Naive B cell (primary cell): ENCODE results near the gene KLHDC4. TPM values are rescaled to one million over a fixed set of nuclear protein-coding genes. Genes with fewer than 3 reads are reported as not detected.

Experiments
- ATAC-seq, 2 donors: fragments of 150-1000 bp; cut with Tn5 transposase; 2 replicates each; pipeline ENCODE4 v1.10.0; 2021; ENCODE audit warnings: low read depth in 2 of 2, mild to moderate bottlenecking in 2 of 2, moderate library complexity in 2 of 2
- DNase-seq: peaks from one replicate; pipeline ENCODE4 v3.0.0; 2022
- H3K27ac Mint-ChIP-seq, 6 donors: one replicate each; pipeline ENCODE4 v1.8.0; 2020 to 2022; ENCODE audit warnings: mild to moderate bottlenecking in 6 of 6, mixed read lengths in 6 of 6, moderate library complexity in 5 of 6, inconsistent platforms in 2 of 6
- H3K27me3 Mint-ChIP-seq, 3 donors: one replicate each; pipeline ENCODE4 v1.8.0; 2021 to 2022; ENCODE audit warnings: mixed read lengths in 3 of 3, mild to moderate bottlenecking in 1 of 3
- H3K36me3 Mint-ChIP-seq, 2 donors: one replicate each; pipeline ENCODE4 v1.8.0; 2020 to 2022; ENCODE audit warnings: mixed read lengths in 2 of 2, inconsistent platforms in 1 of 2, mild to moderate bottlenecking in 1 of 2
- H3K4me1 Mint-ChIP-seq, 3 donors: one replicate each; pipeline ENCODE4 v1.8.0; 2020 to 2022; ENCODE audit warnings: mixed read lengths in 3 of 3, inconsistent platforms in 1 of 3, mild to moderate bottlenecking in 1 of 3, moderate library complexity in 1 of 3
- H3K4me3 Mint-ChIP-seq, 8 donors: one replicate each; pipeline ENCODE4 v1.8.0; 2020 to 2022; ENCODE audit warnings: mild to moderate bottlenecking in 8 of 8, mixed read lengths in 8 of 8, moderate library complexity in 8 of 8, inconsistent platforms in 2 of 8
- H3K9me3 Mint-ChIP-seq, 7 donors: one replicate each; pipeline ENCODE4 v1.8.0; 2020 to 2022; ENCODE audit warnings: mixed read lengths in 7 of 7, mild to moderate bottlenecking in 5 of 7, inconsistent platforms in 2 of 7, moderate library complexity in 1 of 7
- polyA plus RNA-seq, 6 donors: library from polyadenylated mRNA; unstranded; fragments of 300-500 nt; fragmentation: Illumina TruSeq; gene quantifications; one replicate each; pipeline ENCODE4 v1.2.3, GENCODE V29; 2021; ENCODE audit warnings: low read depth in 6 of 6

KLHDC4 gene
- polyA plus RNA-seq, 6 donors from 2014 or later = 15.9 to 25.5 (median 20.0) TPM

GRCh38 chr16:87671715-87672270, 94.0 kb downstream of the KLHDC4 start:
- DNase-seq = no peak
- Mint-ChIP-seq H3K27me3 (peaks cover 4 to 31% (median 24%) of the 10 kb centered on the region in 3 donors), H3K9me3 (no peaks in the 10 kb centered on the region), H3K36me3 (no peaks in the 10 kb centered on the region), H3K27ac (peak overlapping the region in 1 of 6 donors; percentile 91), H3K4me3 (peak overlapping the region in 2 of 8 donors; percentile 74 to 85), H3K4me1 (peaks cover 0 to 3% (median 0%) of the 10 kb centered on the region in 3 donors)
- no peak for ATAC-seq

GRCh38 chr16:87671221-87671620, 94.6 kb downstream of the KLHDC4 start:
- DNase-seq (no peak), ATAC-seq (no peak)
- no peaks in the 10 kb centered on the region for H3K36me3 Mint-ChIP-seq
- no peaks in the 10 kb centered on the region for H3K9me3 Mint-ChIP-seq
- H3K4me1 Mint-ChIP-seq = peaks cover 0 to 3% (median 0%) of the 10 kb centered on the region in 3 donors
- H3K27me3 Mint-ChIP-seq = peaks cover 4 to 34% (median 24%) of the 10 kb centered on the region in 3 donors
- peak overlapping the region in 1 of 8 donors; percentile 51 for H3K4me3 Mint-ChIP-seq
- H3K27ac Mint-ChIP-seq = no peak overlapping the region

- Mint-ChIP-seq H3K9me3 (no peaks in the 10 kb centered on the region), H3K4me1 (peaks cover 0 to 3% (median 0%) of the 10 kb centered on the region in 3 donors), H3K36me3 (no peaks in the 10 kb centered on the region), H3K4me3 (peak overlapping the region in 1 of 8 donors; percentile 53), H3K27me3 (peaks cover 4 to 27% (median 24%) of the 10 kb centered on the region in 3 donors), H3K27ac (no peak overlapping the region)
- no peak for DNase-seq
- no peak for ATAC-seq
Observed at GRCh38 chr16:87669672-87670071, 96.1 kb downstream of the KLHDC4 start.

GRCh38 chr16:87667946-87668345, 97.8 kb downstream of the KLHDC4 start:
- no peak for ATAC-seq
- no peak for DNase-seq
- Mint-ChIP-seq H3K4me3 (no peak overlapping the region), H3K36me3 (no peaks in the 10 kb centered on the region), H3K4me1 (no peaks in the 10 kb centered on the region), H3K27ac (no peak overlapping the region), H3K9me3 (no peaks in the 10 kb centered on the region), H3K27me3 (peaks cover 8 to 33% (median 31%) of the 10 kb centered on the region in 3 donors)

GRCh38 chr16:87667443-87667842, 98.3 kb downstream of the KLHDC4 start:
- Mint-ChIP-seq H3K4me3 (no peak overlapping the region), H3K4me1 (no peaks in the 10 kb centered on the region), H3K36me3 (no peaks in the 10 kb centered on the region), H3K9me3 (no peaks in the 10 kb centered on the region), H3K27ac (no peak overlapping the region), H3K27me3 (peaks cover 8 to 36% (median 33%) of the 10 kb centered on the region in 3 donors)
- DNase-seq (no peak), ATAC-seq (no peak)

GRCh38 chr16:87666919-87667318, 98.9 kb downstream of the KLHDC4 start:
- H3K36me3 Mint-ChIP-seq = no peaks in the 10 kb centered on the region
- peaks cover 8 to 37% (median 33%) of the 10 kb centered on the region in 3 donors for H3K27me3 Mint-ChIP-seq
- peaks cover 0 to under 1% (median 0%) of the 10 kb centered on the region in 3 donors for H3K4me1 Mint-ChIP-seq
- H3K4me3 Mint-ChIP-seq = no peak overlapping the region
- H3K9me3 Mint-ChIP-seq = no peaks in the 10 kb centered on the region
- H3K27ac Mint-ChIP-seq = no peak overlapping the region
- ATAC-seq = no peak
- DNase-seq = no peak

GRCh38 chr16:87665193-87665592, 100.6 kb downstream of the KLHDC4 start:
- peaks cover 0 to 5% (median 0%) of the 10 kb centered on the region in 3 donors for H3K4me1 Mint-ChIP-seq

DNA sequence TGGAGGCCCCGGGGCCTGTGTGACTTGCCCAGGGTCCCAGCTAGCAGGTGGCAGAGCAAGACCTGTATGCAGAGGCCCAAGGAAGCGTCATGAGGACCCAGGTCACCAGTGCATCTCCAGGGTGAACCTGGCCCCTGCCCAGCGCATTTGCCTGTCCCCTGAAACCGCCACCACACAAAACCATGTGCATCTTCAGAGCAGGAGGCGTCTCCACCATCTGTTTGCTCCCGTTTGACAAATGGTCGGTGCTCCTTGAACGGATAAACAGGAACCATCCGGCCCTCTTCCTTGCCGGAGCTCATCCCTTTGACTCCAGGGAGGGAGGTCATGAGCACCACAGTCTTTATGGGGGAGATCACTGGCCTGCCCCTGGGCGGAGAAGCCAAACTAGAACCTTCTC, 101.0 kb downstream of the KLHDC4 start:
- peaks cover 11 to 49% (median 46%) of the 10 kb centered on the region in 3 donors for H3K27me3 Mint-ChIP-seq
- H3K36me3 Mint-ChIP-seq = no peaks in the 10 kb centered on the region
- H3K9me3 Mint-ChIP-seq = no peaks in the 10 kb centered on the region
- H3K4me1 Mint-ChIP-seq = peaks cover 0 to 5% (median 0%) of the 10 kb centered on the region in 3 donors
- no peak overlapping the region for H3K4me3 Mint-ChIP-seq
- DNase-seq (no peak), ATAC-seq (no peak)
- H3K27ac Mint-ChIP-seq = no peak overlapping the region

More at GRCh38 chr16:87665193-87665592, 100.6 kb downstream of the KLHDC4 start:
- Mint-ChIP-seq H3K9me3 (no peaks in the 10 kb centered on the region), H3K36me3 (no peaks in the 10 kb centered on the region), H3K27ac (no peak overlapping the region), H3K4me3 (no peak overlapping the region), H3K27me3 (peaks cover 11 to 49% (median 46%) of the 10 kb centered on the region in 3 donors)
- DNase-seq (no peak), ATAC-seq (no peak)

DNA sequence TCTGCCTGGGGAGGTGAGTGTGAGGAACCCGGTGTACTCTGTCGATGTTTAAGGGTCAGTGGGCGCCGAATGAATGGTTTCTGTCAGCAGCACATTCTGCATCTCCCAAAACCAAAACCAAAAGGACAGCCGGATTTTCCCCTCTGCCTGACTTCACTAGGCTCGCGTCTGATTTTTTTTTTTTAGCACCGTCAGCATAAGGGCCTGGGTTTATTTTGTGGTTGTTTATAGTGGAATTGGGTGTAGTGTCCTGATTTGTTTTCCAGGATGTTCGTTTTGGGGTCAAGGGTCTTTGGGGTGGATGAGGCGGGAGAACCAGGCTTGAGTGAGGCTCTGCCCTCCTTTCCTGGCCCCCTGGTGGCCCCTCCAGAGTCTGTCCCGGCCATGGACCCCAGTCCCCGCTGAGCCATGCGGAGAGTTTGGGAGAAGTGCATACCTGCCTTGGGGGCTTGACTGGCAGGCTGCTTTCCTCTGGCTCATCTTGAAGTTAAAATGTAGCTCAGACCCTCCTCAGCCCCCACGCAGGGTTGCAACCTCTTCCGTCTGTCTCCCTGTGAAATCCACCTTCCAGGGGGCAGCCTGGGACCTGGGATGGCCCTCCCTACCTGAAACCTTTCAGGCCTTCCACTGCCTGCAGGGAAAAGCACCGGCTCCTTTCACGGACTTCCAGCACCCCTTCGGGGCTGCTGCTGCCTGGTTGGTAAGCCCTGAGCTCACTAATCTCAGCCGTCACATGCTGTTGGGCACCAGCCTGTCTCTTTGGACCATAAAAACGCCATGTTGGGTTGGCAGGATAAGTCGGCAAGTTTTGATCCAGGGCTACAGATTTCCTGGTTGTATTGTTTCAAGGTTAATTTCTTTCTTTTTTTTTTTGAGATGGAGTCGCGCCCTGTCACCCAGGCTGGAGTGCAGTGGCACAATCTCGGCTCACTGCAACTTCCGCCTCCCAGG, 103.3 kb downstream of the KLHDC4 start:
- Mint-ChIP-seq H3K4me3 (no peak overlapping the region), H3K27me3 (peaks cover 11 to 33% (median 33%) of the 10 kb centered on the region in 3 donors), H3K27ac (no peak overlapping the region), H3K36me3 (no peaks in the 10 kb centered on the region), H3K9me3 (peaks cover 0 to 8% (median 2%) of the 10 kb centered on the region in 7 donors), H3K4me1 (peaks cover 0 to 5% (median 0%) of the 10 kb centered on the region in 3 donors)
- no peak for ATAC-seq
- no peak for DNase-seq

DNA sequence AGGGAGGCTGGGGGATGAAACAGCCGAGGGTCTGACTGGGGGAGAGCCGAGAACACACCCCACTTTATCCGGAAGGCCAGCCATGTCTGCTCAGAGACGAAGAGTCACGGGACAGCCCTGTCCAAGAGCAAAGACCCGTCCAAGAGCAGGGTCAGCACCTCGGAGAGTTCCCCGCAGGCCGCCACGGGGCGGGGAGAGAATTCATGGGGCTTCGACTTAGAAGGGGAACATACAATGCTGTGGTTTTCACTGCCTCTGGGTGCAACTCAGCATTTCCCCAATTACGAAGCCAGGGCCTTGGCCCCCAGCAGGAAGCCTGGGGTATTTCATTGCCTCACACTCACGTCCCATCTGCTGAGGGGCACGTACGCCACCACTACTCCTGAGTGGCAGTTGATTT, 104.2 kb downstream of the KLHDC4 start:
- H3K4me3 Mint-ChIP-seq = no peak overlapping the region
- H3K27ac Mint-ChIP-seq = no peak overlapping the region
- H3K9me3 Mint-ChIP-seq = peaks cover 0 to 16% (median 3%) of the 10 kb centered on the region in 7 donors
- H3K4me1 Mint-ChIP-seq = peaks cover 0 to 5% (median 0%) of the 10 kb centered on the region in 3 donors
- no peaks in the 10 kb centered on the region for H3K36me3 Mint-ChIP-seq
- ATAC-seq (peak; percentile 65 to 86), DNase-seq (peak; percentile 20)
- peaks cover 11 to 33% (median 31%) of the 10 kb centered on the region in 3 donors for H3K27me3 Mint-ChIP-seq

DNA sequence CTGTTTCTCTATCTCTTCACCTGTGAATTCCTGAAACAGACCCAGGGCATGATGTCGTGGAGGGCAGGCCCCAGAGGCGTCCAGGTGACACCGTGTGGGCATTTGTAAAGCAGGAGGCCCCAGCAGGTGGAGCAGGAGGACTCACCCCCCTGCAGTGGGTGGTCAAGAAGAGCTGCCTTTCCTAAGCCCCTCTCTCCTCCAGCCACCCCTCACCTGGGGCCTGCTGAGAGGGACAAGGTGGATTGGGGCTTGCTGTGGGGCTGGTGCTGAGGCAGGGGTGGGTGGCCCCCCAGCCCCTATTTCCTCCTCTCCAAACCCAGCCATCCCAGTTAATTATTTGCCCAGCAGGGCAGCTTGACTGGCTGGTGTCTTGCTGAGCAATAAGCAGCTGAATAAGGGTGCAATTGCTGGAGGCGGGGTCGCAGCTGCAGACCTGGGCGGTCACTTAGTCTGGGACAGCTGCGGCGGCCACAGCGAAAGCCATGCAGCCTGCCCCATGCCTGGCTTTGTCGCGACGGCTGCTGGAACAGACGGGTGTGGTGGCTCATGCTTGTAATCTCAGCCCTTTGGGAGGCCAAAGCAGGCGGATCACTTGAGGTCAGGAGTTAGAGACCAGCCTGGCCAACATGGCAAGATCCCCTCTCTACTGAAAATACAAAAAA, 107.1 kb downstream of the KLHDC4 start:
- peaks cover 0 to 16% (median 3%) of the 10 kb centered on the region in 7 donors for H3K9me3 Mint-ChIP-seq

More for the DNA sequence above, 107.1 kb downstream of the KLHDC4 start:
- Mint-ChIP-seq H3K36me3 (no peaks in the 10 kb centered on the region), H3K27me3 (peaks cover 9 to 41% (median 28%) of the 10 kb centered on the region in 3 donors), H3K4me3 (no peak overlapping the region), H3K27ac (no peak overlapping the region), H3K4me1 (peaks cover 0 to 5% (median 0%) of the 10 kb centered on the region in 3 donors)
- no peak for ATAC-seq
- DNase-seq = no peak
